PFSK-1 (cell line): ENCODE data around the gene TMEM117.

Experiments used
- FOXP2 ChIP-seq: optimal IDR thresholded peaks from 2 replicates; pipeline ENCODE3; 2011; ENCODE audit warnings: borderline replicate concordance, control low read depth, inconsistent platforms; ENCODE audit not compliant: insufficient read depth; ENCODE audit errors: extremely low read length, extremely low read depth
- POLR2AphosphoS5 ChIP-seq: IDR thresholded peaks from 2 replicates; pipeline ENCODE4 v1.6.1; 2012; ENCODE audit warnings: low read depth, mild to moderate bottlenecking, control low read depth, low read length, moderate library complexity
- REST ChIP-seq, 2 experiments: IDR thresholded peaks; 2 replicates each; pipeline versions ENCODE4 v1.6.1 to v1.8.0; 2011 to 2012; ENCODE audit warnings: low read depth in 2 of 2, low read length in 2 of 2, control low read depth in 1 of 2, inconsistent platforms in 1 of 2, mild to moderate bottlenecking in 1 of 2, moderate library complexity in 1 of 2; ENCODE audit not compliant: insufficient read depth in 1 of 2
- SIN3A ChIP-seq: IDR thresholded peaks from 2 replicates; pipeline ENCODE4 v1.6.1; 2012; ENCODE audit warnings: mild to moderate bottlenecking, low read length, moderate library complexity, borderline replicate concordance; ENCODE audit not compliant: insufficient read depth
- TAF1 ChIP-seq: IDR thresholded peaks from 2 replicates; pipeline ENCODE4 v1.6.1; 2012; ENCODE audit warnings: low read length, control low read depth, borderline replicate concordance; ENCODE audit not compliant: insufficient read depth

TMEM117 gene

DNA sequence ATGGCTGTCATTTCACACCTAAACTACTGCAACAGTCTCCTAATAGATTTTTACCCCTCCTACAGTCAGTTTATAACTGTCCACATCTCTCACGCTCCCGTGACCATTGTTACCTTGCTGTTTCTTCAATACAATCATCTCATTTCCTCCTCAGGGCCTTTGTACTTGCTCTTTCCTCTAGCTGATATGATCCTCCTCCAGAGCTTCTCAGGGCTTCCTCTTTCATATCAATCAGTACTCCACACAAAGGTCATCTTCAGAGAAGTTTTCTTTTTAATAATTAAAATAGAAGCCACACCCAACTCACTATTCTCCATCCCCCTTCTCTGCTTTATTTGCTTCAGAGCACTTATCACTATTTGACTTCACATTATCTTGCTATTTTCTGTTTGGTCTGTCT is 532.0 kb downstream of the TMEM117 start:
- TF ChIP-seq POLR2AphosphoS5: no peak
- TF ChIP-seq SIN3A: no peak
- no peak for TF ChIP-seq TAF1
- no peak for TF ChIP-seq FOXP2
- no peak for TF ChIP-seq REST (IDR thresholded peaks at IDR 0.05; ENCODE audit: insufficient read depth in 1 of 2, low read depth in 2 of 2, low read length in 2 of 2)

DNA sequence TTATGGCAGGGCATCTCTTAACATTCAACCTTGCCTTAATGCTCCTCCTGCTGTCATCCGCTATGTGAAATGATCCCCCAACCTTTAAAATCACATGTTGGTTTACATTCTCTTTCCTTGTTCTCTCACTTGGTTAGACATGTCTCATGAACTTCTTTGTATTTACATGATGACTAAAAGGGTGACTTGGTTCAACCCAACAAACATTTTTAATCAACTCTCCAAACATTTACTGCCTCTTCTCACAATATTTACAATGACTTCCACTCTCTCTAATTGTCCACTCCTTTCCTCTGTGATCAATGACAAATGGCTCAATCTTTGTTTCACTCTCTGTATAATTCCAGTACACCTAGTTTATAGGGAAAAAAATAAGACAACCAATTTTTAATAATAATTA is 534.1 kb downstream of the TMEM117 start:
- TF ChIP-seq TAF1 (no peak), POLR2AphosphoS5 (no peak), SIN3A (no peak), FOXP2 (no peak), REST (IDR thresholded peaks at IDR 0.05; ENCODE audit: insufficient read depth in 1 of 2, low read depth in 2 of 2, low read length in 2 of 2) (no peak)

GRCh38 chr12:44370982-44371381 is 535.1 kb downstream of the TMEM117 start:
- TF ChIP-seq TAF1 (no peak), SIN3A (no peak), REST (IDR thresholded peaks at IDR 0.05; ENCODE audit: insufficient read depth in 1 of 2, low read depth in 2 of 2, low read length in 2 of 2) (no peak), POLR2AphosphoS5 (no peak), FOXP2 (no peak)

DNA sequence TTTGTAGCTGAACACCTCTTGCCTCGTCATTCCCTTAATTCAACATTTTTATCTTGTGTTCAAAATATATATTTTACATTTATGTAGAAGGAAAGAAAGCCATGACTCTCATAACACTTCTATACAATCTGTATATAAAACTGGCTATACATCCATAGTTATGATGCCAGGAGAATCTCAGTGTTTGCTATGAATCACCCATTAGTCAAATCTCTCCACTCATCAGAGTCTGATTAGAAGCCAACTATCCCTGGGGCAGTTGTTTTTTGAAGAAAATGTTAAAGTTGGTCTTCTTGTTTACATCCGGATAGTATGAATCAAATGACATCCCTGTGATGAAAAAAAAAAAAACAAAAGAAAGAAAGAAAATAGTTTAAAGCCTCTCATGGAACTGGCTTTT is 536.4 kb downstream of the TMEM117 start:
- no peak for TF ChIP-seq FOXP2

DNA sequence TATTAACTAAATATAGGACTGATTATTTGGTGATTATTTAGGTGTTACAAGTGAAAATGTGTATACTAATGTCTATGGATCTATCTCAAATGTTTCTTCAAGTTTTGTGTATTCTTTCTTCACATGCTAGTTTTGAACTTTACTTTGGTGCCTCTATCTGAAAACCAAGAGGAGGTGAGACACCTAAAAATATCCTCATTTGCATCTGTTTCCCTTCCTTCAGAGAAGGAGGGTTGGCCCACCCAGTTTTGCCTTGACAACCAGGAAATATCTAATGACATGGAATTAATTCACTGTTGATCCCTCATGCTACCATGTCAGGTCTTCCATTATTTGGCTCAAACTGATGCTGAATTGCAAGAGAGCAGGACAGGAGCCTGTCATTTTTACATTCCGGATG is 539.8 kb downstream of the TMEM117 start:
- TF ChIP-seq SIN3A (no peak), REST (IDR thresholded peaks at IDR 0.05; ENCODE audit: insufficient read depth in 1 of 2, low read depth in 2 of 2, low read length in 2 of 2) (no peak), POLR2AphosphoS5 (no peak), TAF1 (no peak), FOXP2 (no peak)
